K562 (cell line): Measurements from ENCODE around the gene PPP1R12C. TPM values are rescaled to one million over a fixed set of nuclear protein-coding genes. Genes with fewer than 3 reads are reported as not detected.

Experiments
- ETS1 ChIP-seq: conservative IDR thresholded peaks from 2 replicates; pipeline ENCODE4 v1.6.1; 2011; ENCODE audit warnings: low read depth, mild to moderate bottlenecking, low read length; ENCODE audit not compliant: control insufficient read depth
- MLLT1 ChIP-seq, 2 experiments: fragments of 450-650 bp; IDR thresholded peaks; 2 replicates each; pipeline ENCODE4 v1.6.1; 2016
- PCBP1 ChIP-seq: fragments of 200-400 bp; formaldehyde crosslinking; IDR thresholded peaks from 2 replicates; pipeline ENCODE4 v1.6.1; 2018; ENCODE audit warnings: mild to moderate bottlenecking, low read depth, low read length; ENCODE audit not compliant: poor library complexity, severe bottlenecking
- RCOR1 ChIP-seq, 2 experiments: IDR thresholded peaks; 2 replicates each; pipeline ENCODE4 v1.6.1; 2012; ENCODE audit warnings: low read depth in 2 of 2, low read length in 2 of 2, borderline replicate concordance in 1 of 2, improper control_type of control experiment in 1 of 2
- SOX6 ChIP-seq: fragments of 450-650 bp; IDR thresholded peaks from 2 replicates; pipeline ENCODE4 v1.6.1; 2014; ENCODE audit warnings: mild to moderate bottlenecking
- ZBTB2 ChIP-seq: fragments of 450-650 bp; IDR thresholded peaks from 2 replicates; pipeline ENCODE4 v1.6.1; 2016; ENCODE audit warnings: antibody characterized with exemption
- ZNF184 ChIP-seq: sonication (generic); formaldehyde crosslinking; IDR thresholded peaks from 2 replicates; pipeline ENCODE4 v1.5.0; 2020; ENCODE audit warnings: missing genetic modification reagents
- polyA plus RNA-seq, 8 experiments: library from polyadenylated mRNA; depleted of rRNA in 4 of 8; stranded (reverse) in 5 of 8; unstranded in 3 of 8; fragments of >200 nt; fragmentation: Nextera tagmentation in 2 of 8; fragmentation: Illumina TruSeq in 1 of 8; extraction: Ambion mirVana in 2 of 8; extraction: Trizol in 1 of 8; gene quantifications; 2 replicates each; pipeline versions ENCODE4 v1.2.1 to v1.2.3, GENCODE V29; 2011 to 2014; ENCODE audit warnings: inconsistent platforms in 1 of 8, missing spikeins in 1 of 8
- total RNA-seq, 7 experiments: library from RNA; depleted of rRNA in 6 of 7; stranded (reverse); fragments of >200 nt in 6 of 7; fragmentation: Illumina TruSeq in 2 of 7; extraction: Trizol in 2 of 7; gene quantifications; 2 replicates each; pipeline versions ENCODE4 v1.2.1 to v1.2.3, GENCODE V29; 2011 to 2021; ENCODE audit warnings: low replicate concordance in 1 of 7

Gene PPP1R12C
- total and polyA plus RNA-seq, 9 of the 15 experiments (the other 6 are each of a cell fraction or from before 2014, with no cell fraction given), result 1.8 to 136 (median 33.7) TPM

- TF ChIP-seq MLLT1 (IDR thresholded peaks at IDR 0.05), result no peak
- TF ChIP-seq PCBP1, result no peak
- no peak for TF ChIP-seq ETS1
- TF ChIP-seq ZNF184, result no peak
- TF ChIP-seq RCOR1 (IDR thresholded peaks at IDR 0.05; ENCODE audit: borderline replicate concordance in 1 of 2, low read depth in 2 of 2, low read length in 2 of 2), result no peak
- no peak for TF ChIP-seq SOX6
- TF ChIP-seq ZBTB2, result 0 out of 2 replicates have a peak, but pooled peaks have one; percentile 20
These were observed 1.1 kb upstream of the PPP1R12C start (continued) for GRCh38 chr19:55118401-55118991.
